HG03558 (cell line): ENCODE results near the gene CP.

ENCODE experiments used
- ATAC-seq: cut with Tn5 transposase; IDR thresholded peaks from one replicate; pipeline ENCODE4 v1.9.1; 2021; ENCODE audit warnings: moderate number of reproducible peaks; ENCODE audit not compliant: unreplicated experiment; ENCODE audit errors: extremely low read depth

CP gene

GRCh38 chr3:149129326-149130205, 92.1 kb downstream of the CP start, which contains the start of gene HPS3:
Gene HPS3 (plus strand): TSS chr3:149129638. CDS start chr3:149129724, 86 bp downstream.
- peak; percentile 90 for ATAC-seq

GRCh38 chr3:149128821-149129220, 92.8 kb downstream of the CP start:
- no peak for ATAC-seq

- no peak for ATAC-seq
Measured at GRCh38 chr3:149122721-149123578, 98.7 kb downstream of the CP start.
